Ectodermal cell (in vitro differentiated cells): Measurements from ENCODE around the gene ASIC2.
A peak's percentile ranks its signal among the peaks of the same experiment; 100 is the strongest.

Experiments
- H3K27ac ChIP-seq: 2 replicates; pipeline ENCODE4 v1.7.0; 2013; ENCODE audit warnings: mild to moderate bottlenecking, low read depth, low read length; ENCODE audit not compliant: insufficient read depth, poor library complexity, severe bottlenecking
- H3K27me3 ChIP-seq: 2 replicates; pipeline ENCODE4 v1.7.0; 2013; ENCODE audit warnings: mild to moderate bottlenecking, low read length; ENCODE audit not compliant: insufficient read depth, control insufficient read depth, poor library complexity, severe bottlenecking
- H3K36me3 ChIP-seq: one replicate; pipeline ENCODE4 v1.7.0; 2013; ENCODE audit warnings: low read length; ENCODE audit not compliant: control insufficient read depth, insufficient read depth
- H3K4me1 ChIP-seq: one replicate; pipeline ENCODE4 v1.7.0; 2013; ENCODE audit warnings: low read length; ENCODE audit not compliant: control insufficient read depth, insufficient read depth
- H3K4me3 ChIP-seq: 2 replicates; pipeline ENCODE4 v1.7.0; 2013; ENCODE audit warnings: low read depth, low read length, control low read depth; ENCODE audit not compliant: insufficient read depth
- H3K9me3 ChIP-seq: 2 replicates; pipeline ENCODE4 v1.7.0; 2013; ENCODE audit warnings: mild to moderate bottlenecking, low read length, moderate library complexity; ENCODE audit not compliant: control insufficient read depth
- WGBS, 2 experiments: methylation state at CpG; one replicate each; pipeline ENCODE4 v1.1.7; 2013; ENCODE audit warnings: missing lambda C conversion rate in 2 of 2; 5-methylcytosine and 5-hydroxymethylcytosine counted together

Gene ASIC2

GRCh38 chr17:33316746-33317145, 23.7 kb upstream of the ASIC2 start:
- Histone ChIP-seq H3K36me3 (no peaks in the 10 kb centered on the region), H3K4me1 (peaks cover 5% of the 10 kb centered on the region), H3K9me3 (no peaks in the 10 kb centered on the region), H3K27me3 (no peaks in the 10 kb centered on the region), H3K4me3 (no peak overlapping the region), H3K27ac (no peak overlapping the region)
- 95 to 96% methylated on average over 6 of the region's 6 CpGs for WGBS, 2 experiments

- no peak overlapping the region for H3K27ac ChIP-seq
Observed at GRCh38 chr17:33310296-33310695, 17.2 kb upstream of the ASIC2 start.

GRCh38 chr17:33303254-33303653, 10.2 kb upstream of the ASIC2 start:
- Histone ChIP-seq H3K27ac (no peak overlapping the region), H3K27me3 (no peaks in the 10 kb centered on the region), H3K9me3 (no peaks in the 10 kb centered on the region), H3K36me3 (no peaks in the 10 kb centered on the region), H3K4me1 (no peaks in the 10 kb centered on the region), H3K4me3 (no peak overlapping the region)
- WGBS, 2 experiments = 88 to 92% methylated on average over 5 of the region's 5 CpGs

More at GRCh38 chr17:33310296-33310695, 17.2 kb upstream of the ASIC2 start:
- Histone ChIP-seq H3K4me1 (no peaks in the 10 kb centered on the region), H3K36me3 (no peaks in the 10 kb centered on the region), H3K27me3 (no peaks in the 10 kb centered on the region), H3K4me3 (no peak overlapping the region), H3K9me3 (no peaks in the 10 kb centered on the region)
- 79 to 84% methylated on average over 2 of the region's 2 CpGs for WGBS, 2 experiments

GRCh38 chr17:33302394-33302793, 9.3 kb upstream of the ASIC2 start:
- Histone ChIP-seq H3K9me3 (no peaks in the 10 kb centered on the region), H3K4me1 (no peaks in the 10 kb centered on the region), H3K36me3 (no peaks in the 10 kb centered on the region), H3K27me3 (no peaks in the 10 kb centered on the region), H3K4me3 (no peak overlapping the region), H3K27ac (no peak overlapping the region)

GRCh38 chr17:33300241-33300640, 7.1 kb upstream of the ASIC2 start:
- H3K4me1 ChIP-seq = no peaks in the 10 kb centered on the region

GRCh38 chr17:33299115-33299514, 6.0 kb upstream of the ASIC2 start:
- no peak overlapping the region for H3K4me3 ChIP-seq
- no peak overlapping the region for H3K27ac ChIP-seq
- H3K27me3 ChIP-seq = peaks cover 12% of the 10 kb centered on the region
- H3K4me1 ChIP-seq = no peaks in the 10 kb centered on the region
- 79 to 89% methylated on average over 2 of the region's 2 CpGs for WGBS, 2 experiments
- H3K36me3 ChIP-seq = no peaks in the 10 kb centered on the region
- H3K9me3 ChIP-seq = no peaks in the 10 kb centered on the region

More at GRCh38 chr17:33300241-33300640, 7.1 kb upstream of the ASIC2 start:
- no peaks in the 10 kb centered on the region for H3K36me3 ChIP-seq
- peaks cover under 1% of the 10 kb centered on the region for H3K27me3 ChIP-seq
- H3K27ac ChIP-seq = no peak overlapping the region
- H3K4me3 ChIP-seq = no peak overlapping the region
- no peaks in the 10 kb centered on the region for H3K9me3 ChIP-seq

- Histone ChIP-seq H3K36me3 (no peaks in the 10 kb centered on the region), H3K9me3 (no peaks in the 10 kb centered on the region), H3K27ac (no peak overlapping the region), H3K4me1 (no peaks in the 10 kb centered on the region), H3K4me3 (no peak overlapping the region), H3K27me3 (peaks cover 26% of the 10 kb centered on the region)
- 89 to 98% methylated on average over 3 of the region's 4 CpGs for WGBS, 2 experiments
Observed at GRCh38 chr17:33297643-33298042, 4.5 kb upstream of the ASIC2 start.

GRCh38 chr17:33294994-33295393, 1.9 kb upstream of the ASIC2 start:
- WGBS, 2 experiments = 67 to 70% methylated on average over 1 of the region's 1 CpG
- H3K4me1 ChIP-seq = no peaks in the 10 kb centered on the region

GRCh38 chr17:33292201-33292980, 704 bp downstream of the ASIC2 start:
- no peak overlapping the region for H3K27ac ChIP-seq
- H3K9me3 ChIP-seq = no peaks in the 10 kb centered on the region
- WGBS, 2 experiments = 0 to 1% methylated on average over 72 of the region's 72 CpGs
- H3K36me3 ChIP-seq = no peaks in the 10 kb centered on the region
- H3K27me3 ChIP-seq = peaks cover 72% of the 10 kb centered on the region
- H3K4me3 ChIP-seq = peak overlapping the region; percentile 50
- no peaks in the 10 kb centered on the region for H3K4me1 ChIP-seq

More at GRCh38 chr17:33294994-33295393, 1.9 kb upstream of the ASIC2 start:
- H3K9me3 ChIP-seq = no peaks in the 10 kb centered on the region
- H3K36me3 ChIP-seq = no peaks in the 10 kb centered on the region
- H3K27ac ChIP-seq = no peak overlapping the region
- H3K27me3 ChIP-seq = peaks cover 51% of the 10 kb centered on the region
- H3K4me3 ChIP-seq = no peak overlapping the region

- H3K27ac ChIP-seq = no peak overlapping the region
- no peaks in the 10 kb centered on the region for H3K36me3 ChIP-seq
- 3% methylated on average over 104 of the region's 104 CpGs for WGBS, 2 experiments
- H3K27me3 ChIP-seq = peaks cover 72% of the 10 kb centered on the region
- no peaks in the 10 kb centered on the region for H3K4me1 ChIP-seq
- H3K4me3 ChIP-seq = peak overlapping the region; percentile 50
- no peaks in the 10 kb centered on the region for H3K9me3 ChIP-seq
Observed at GRCh38 chr17:33291248-33292200, 1.6 kb downstream of the ASIC2 start.
